ENCODE results near the gene PTPRD. TPM values are rescaled to one million over a fixed set of nuclear protein-coding genes. Genes with fewer than 3 reads are reported as not detected.

The PTPRD gene
- polyA plus RNA-seq, 4 donors, result 91.3 to 115 (median 106) TPM

GRCh38 chr9:8895106-8895860 is 1717.5 kb downstream of the PTPRD start:
- DNase-seq (ENCODE audit: low read depth in 4 of 4, low spot score in 2 of 4), result no peak

GRCh38 chr9:8890695-8891094 is 1722.1 kb downstream of the PTPRD start:
- no peak for DNase-seq (ENCODE audit: low read depth in 4 of 4, low spot score in 2 of 4)

DNA sequence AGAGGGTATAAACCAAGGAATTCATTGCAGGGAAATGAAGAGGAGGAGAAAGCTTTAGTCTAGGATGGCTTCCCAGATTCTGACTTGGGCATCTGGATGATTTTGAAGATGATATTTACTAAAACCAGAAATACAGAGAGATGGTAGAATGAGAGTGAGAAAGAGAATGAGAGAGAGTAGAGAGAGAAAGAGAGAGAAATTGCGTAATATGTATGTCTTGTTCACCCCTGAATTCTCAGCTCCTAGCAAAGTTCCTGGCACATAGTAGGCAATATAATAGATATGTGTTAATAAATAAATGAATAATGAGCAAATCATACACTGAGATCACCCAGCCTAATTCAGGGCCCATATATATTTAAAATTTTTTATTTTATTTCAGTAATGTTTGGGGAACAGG is 1723.7 kb downstream of the PTPRD start:
- no peak for DNase-seq (ENCODE audit: low read depth in 4 of 4, low spot score in 2 of 4)

DNA sequence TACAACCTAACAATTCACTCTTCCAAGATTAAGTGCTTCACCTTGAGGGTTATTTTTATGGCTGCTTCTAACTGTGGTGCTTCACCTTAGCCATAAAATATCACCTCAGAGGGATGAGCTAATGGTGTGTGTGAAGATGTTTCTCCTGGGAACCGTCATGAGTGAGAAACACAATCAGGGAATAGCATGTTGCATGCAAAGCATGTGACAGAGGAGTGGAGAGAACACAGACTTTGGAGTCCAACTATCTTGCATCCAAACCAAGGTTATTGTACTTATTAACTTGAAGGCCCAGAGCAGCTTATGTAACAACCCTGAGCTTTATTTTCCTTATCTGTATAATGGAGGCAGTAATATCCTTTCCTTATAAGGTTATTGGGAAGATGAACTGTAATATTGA is 1724.2 kb downstream of the PTPRD start:
- no peak for DNase-seq (ENCODE audit: low read depth in 4 of 4, low spot score in 2 of 4)

- no peak for DNase-seq (ENCODE audit: low read depth in 4 of 4, low spot score in 2 of 4)
Measured at GRCh38 chr9:8887369-8887768, 1725.4 kb downstream of the PTPRD start.

DNA sequence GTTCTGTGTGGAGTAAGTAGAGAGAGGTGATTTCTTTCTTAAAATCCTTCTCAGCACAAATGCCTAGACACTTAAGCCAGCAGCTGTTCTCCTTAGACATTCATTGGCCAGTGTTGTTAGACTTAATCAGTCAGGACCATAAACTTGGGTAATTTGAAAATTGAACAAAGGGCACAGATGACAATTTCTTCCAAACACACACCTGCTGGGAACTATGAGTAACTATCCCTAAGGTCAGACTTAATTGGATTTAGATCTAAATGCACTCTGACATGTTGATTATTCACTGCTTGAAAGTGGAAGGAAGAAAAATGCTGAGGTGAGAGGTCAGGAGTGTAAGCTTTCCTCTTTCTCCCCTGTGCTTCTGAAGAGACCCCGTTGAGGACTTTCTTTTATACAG is 1729.5 kb downstream of the PTPRD start:
- no peak for DNase-seq (ENCODE audit: low read depth in 4 of 4, low spot score in 2 of 4)

DNA sequence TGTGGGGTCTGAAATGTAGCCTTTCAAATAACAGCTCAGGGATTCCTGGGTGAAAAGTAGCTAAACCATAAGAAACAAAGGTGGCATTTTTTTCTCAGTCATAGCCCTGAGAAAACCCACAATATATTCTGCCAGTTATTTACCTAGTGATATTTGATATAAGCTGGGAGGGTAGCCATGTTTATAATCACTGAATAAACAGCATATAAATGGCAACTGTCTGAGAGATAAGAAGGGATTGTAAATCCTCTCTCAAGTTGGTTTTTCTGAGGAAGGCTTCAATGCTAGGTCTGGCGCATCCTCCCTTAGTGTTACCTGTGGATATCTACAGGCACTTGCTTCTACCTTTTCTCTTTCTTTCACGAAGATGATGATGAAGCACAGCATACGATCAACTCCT is 1732.7 kb downstream of the PTPRD start:
- no peak for DNase-seq (ENCODE audit: low read depth in 4 of 4, low spot score in 2 of 4)

GRCh38 chr9:8879284-8879683 is 1733.5 kb downstream of the PTPRD start:
- no peak for DNase-seq (ENCODE audit: low read depth in 4 of 4, low spot score in 2 of 4)

DNA sequence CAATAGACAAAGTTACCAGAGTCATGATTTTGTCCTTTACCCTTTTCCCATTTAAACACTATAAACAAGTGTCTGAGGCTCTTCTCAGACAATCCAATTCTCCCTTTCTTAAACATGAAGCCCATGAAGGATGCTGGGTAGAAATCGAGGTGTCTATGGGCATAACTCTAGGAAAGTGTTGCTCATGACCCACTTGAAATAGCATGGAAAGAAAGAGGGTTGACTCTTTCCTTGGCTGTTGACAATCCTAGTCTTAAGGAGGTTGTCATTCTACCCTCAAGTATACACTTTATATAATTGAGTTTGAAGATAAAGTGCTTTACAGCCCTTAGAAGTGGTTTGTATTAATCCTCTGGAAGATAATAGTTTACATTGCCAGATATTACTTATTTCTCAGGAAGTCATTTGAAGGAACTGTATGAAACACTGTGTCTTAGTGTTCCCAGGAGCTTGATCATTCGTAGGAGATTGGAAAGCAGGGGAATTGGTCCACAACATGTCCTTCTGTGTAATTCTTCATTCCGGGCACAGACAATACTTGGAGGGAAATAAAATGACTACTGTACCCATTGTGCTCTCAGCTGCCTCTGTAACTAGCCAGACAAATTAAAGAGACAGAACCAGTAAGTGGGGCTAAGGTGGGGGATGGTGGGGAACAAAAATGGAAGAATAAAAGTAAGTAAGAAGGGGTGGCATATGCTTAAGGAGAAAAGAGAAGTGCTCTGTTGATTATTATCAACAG is 1734.9 kb downstream of the PTPRD start:
- DNase-seq (ENCODE audit: low read depth in 4 of 4, low spot score in 2 of 4), result no peak

DNA sequence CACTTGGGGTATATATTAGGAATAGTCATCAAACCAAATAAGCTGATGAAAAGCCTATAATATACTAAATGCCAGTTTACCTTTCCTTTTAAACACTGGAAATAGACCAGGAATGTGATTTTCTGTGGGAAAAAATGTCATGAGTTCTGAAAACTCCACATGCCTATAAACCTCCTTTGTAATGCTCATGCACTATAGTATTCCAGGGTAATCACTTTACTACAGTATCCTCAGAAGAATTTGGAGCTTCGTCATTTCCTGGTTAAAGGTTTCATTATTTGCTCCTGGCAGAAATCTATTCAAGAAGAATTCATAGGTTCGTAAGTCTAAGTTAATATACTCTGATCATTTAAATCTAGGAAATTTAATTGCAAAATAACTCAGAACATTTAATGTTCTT is 1736.5 kb downstream of the PTPRD start:
- no peak for DNase-seq (ENCODE audit: low read depth in 4 of 4, low spot score in 2 of 4)

- no peak for DNase-seq (ENCODE audit: low read depth in 4 of 4, low spot score in 2 of 4)
Measured at GRCh38 chr9:8874482-8874881, 1738.3 kb downstream of the PTPRD start.

GRCh38 chr9:8872802-8873201 is 1740.0 kb downstream of the PTPRD start:
- DNase-seq (ENCODE audit: low read depth in 4 of 4, low spot score in 2 of 4), result no peak

- DNase-seq (ENCODE audit: low read depth in 4 of 4, low spot score in 2 of 4), result no peak
Measured at GRCh38 chr9:8871796-8872445, 1740.9 kb downstream of the PTPRD start.

GRCh38 chr9:8871396-8871795 is 1741.4 kb downstream of the PTPRD start:
- no peak for DNase-seq (ENCODE audit: low read depth in 4 of 4, low spot score in 2 of 4)

DNA sequence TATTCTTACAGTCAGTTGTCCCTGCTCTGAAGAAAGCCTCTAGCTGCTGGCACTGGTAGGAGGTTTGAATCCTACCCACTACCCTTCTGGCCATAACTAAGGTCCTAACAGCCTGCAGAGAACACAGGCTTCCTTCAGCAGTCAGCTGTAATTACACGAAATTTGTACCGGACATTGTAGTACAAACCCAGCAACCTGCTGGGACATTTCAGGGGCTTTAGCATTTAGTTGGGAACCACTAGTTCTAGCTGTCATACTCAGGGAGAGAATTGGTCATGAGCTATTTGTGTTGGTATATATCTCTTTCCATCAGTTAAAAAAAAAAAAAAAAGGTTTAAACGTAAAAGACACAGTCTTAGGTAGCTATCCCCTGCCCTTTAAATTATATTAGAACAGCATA is 1743.0 kb downstream of the PTPRD start:
- no peak for DNase-seq (ENCODE audit: low read depth in 4 of 4, low spot score in 2 of 4)

DNA sequence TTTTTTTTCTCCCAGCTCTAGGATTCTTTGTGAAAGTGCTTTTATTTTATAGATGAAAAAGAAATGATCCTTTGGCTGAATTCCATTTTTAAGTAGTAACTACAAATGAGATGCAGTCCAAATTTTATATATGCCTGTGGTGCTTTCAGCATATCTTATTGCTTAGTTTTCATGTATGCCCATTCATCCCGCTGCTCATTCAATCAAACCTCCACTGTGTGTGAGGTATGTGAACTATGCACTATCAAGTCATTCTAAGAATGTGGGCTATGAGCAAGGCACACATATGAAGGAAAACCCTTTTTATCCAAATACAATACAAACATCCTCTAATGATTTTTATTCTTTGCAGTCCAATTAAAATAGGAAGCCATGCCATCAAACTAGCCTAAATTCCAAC is 1744.2 kb downstream of the PTPRD start:
- no peak for DNase-seq (ENCODE audit: low read depth in 4 of 4, low spot score in 2 of 4)

DNA sequence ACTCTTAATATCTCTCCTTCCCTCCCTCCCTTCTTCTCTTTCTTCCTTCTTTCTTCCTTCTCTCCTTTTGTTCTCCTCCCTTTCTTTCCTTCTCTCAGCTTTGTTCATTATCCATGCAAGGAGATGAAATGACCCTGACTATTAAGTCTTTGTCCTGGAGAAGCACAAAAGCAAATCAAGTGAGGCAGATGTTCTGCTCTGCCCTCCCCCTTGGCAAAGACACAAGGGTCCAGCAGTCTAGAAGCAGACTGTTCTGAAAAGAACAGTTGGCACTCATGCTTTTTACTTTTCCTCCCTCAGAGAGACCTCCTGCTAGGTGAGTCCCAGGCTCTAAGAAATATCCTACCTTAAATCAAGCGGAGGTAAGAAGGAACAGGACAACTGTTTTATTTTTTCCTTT is 1745.7 kb downstream of the PTPRD start:
- DNase-seq (ENCODE audit: low read depth in 4 of 4, low spot score in 2 of 4), result no peak

- no peak for DNase-seq (ENCODE audit: low read depth in 4 of 4, low spot score in 2 of 4)
Measured at GRCh38 chr9:8864545-8864896, 1748.3 kb downstream of the PTPRD start.

GRCh38 chr9:8863886-8864544 is 1748.8 kb downstream of the PTPRD start:
- DNase-seq (ENCODE audit: low read depth in 4 of 4, low spot score in 2 of 4), result no peak

DNA sequence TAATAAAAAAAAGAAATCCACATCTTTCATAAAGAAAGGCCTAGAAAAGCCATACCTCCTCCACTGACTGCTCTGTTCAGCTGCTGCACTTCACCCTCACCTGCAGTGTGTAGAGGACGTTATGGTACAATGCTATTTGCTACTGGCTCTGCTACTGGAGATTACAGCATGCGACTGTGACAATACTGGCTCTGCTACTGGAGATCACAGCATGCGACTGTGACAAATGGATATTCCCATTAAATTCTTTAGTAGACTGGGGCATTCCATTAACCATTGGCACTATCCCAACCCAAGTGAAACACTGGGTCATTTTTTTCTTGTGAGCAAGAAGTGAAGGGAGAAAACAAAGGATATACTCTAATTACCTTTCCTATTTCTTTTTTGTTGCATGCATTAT is 1749.7 kb downstream of the PTPRD start:
- DNase-seq (ENCODE audit: low read depth in 4 of 4, low spot score in 2 of 4), result no peak

DNA sequence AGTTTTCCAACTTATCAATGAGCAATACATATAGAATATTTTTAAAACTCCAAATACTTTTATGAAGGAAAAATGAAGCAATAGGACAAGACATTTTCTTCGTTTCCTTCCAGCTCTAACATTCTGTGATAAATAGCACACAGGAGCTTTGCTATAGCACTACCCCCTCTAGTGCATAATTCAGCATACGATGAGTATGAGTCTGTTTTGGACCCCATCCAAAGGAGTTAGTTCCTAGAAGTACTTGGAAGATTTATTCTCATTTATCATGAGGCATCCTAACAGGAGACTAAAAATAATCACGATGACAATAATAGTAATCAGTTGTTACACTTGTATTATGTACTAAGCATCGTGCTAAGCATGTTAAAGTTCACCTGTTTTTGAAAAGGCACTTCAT is 1751.9 kb downstream of the PTPRD start:
- no peak for DNase-seq (ENCODE audit: low read depth in 4 of 4, low spot score in 2 of 4)
